ENCODE data around the gene NELFA. TPM values are rescaled to one million over a fixed set of nuclear protein-coding genes. Genes with fewer than 3 reads are reported as not detected.

Gene NELFA
- total RNA-seq, 2 donors from 2014 or later = 29.5 to 53.3 TPM

MicroRNA genes within 50 kb of the gene (microRNA counts, 767-probe panel; counts per million panel counts)
- 0 to 431 counts per million in 2 donors for microRNA hsa-miR-943

Small RNA genes lying within 50 kb of the gene (microRNA-seq; reads per million reads assigned to microRNA genes)
- 0.75 reads per million for gene MIR943

Small RNA genes lying within 50 kb of the gene (small RNA-seq; reads per million reads assigned to genes)
- 29.0 to 94.6 reads per million in 2 donors for gene SCARNA22

Other genes with a start within 250 kb of the NELFA start
- gene FGFR3, start 215.7 kb downstream of the NELFA start, total RNA-seq = 10 to 100 TPM in 1 of 2 donors, 1 to 10 TPM in 1; 8.7 to 78.2 TPM
- 10 to 100 TPM; 32.1 to 63.1 TPM for gene LETM1, start 152.8 kb downstream of the NELFA start, total RNA-seq
- 10 to 100 TPM; 18.0 to 75.0 TPM for gene NSD2, start 137.6 kb downstream of the NELFA start, total RNA-seq
- 10 to 100 TPM in 1 of 2 donors, under 1 TPM in 1; 0.41 to 36.4 TPM for gene NAT8L, start 50.4 kb upstream of the NELFA start, total RNA-seq
- 10 to 100 TPM; 21.1 to 24.2 TPM for gene HAUS3, start 233.1 kb upstream of the NELFA start, total RNA-seq
- 10 to 100 TPM in 1 of 2 donors, 1 to 10 TPM in 1; 3.8 to 15.2 TPM for gene POLN, start 233.1 kb upstream of the NELFA start, total RNA-seq